ENCODE results near the gene C1QL1.

Gene C1QL1

DNA sequence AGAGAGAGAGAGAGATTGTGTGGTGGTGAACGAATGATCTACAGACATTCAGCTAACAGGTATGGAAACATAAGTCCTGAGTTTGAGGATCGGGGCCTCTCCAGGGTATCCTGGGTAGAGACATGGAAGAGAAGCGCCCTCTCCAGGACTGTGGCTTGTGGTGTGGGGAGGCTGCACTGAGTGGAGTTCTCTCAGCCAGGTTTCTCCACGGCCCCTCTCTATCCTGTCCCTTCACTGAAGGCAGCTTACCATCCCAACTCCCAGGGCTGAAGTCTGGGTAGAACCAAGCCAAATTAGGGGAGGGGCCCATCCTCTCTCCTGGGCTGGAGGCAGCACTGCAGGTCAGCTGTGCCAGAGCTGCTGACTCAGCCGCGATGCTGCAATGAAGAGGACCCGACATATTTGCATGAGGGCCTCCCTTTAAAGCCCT is 6.2 kb downstream of the C1QL1 start:
- TF ChIP-seq FOXP2 (optimal IDR thresholded peaks at IDR 0.05; ENCODE audit: borderline replicate concordance, extremely low read depth, extremely low read length, insufficient read depth) (no peak), POLR2AphosphoS5 (IDR thresholded peaks at IDR 0.05; ENCODE audit: low read depth, low read length) (no peak), SIN3A (IDR thresholded peaks at IDR 0.05; ENCODE audit: borderline replicate concordance, insufficient read depth, low read length) (no peak), TAF1 (IDR thresholded peaks at IDR 0.05; ENCODE audit: borderline replicate concordance, insufficient read depth, low read length) (no peak)
- TF ChIP-seq, protein P1, sequence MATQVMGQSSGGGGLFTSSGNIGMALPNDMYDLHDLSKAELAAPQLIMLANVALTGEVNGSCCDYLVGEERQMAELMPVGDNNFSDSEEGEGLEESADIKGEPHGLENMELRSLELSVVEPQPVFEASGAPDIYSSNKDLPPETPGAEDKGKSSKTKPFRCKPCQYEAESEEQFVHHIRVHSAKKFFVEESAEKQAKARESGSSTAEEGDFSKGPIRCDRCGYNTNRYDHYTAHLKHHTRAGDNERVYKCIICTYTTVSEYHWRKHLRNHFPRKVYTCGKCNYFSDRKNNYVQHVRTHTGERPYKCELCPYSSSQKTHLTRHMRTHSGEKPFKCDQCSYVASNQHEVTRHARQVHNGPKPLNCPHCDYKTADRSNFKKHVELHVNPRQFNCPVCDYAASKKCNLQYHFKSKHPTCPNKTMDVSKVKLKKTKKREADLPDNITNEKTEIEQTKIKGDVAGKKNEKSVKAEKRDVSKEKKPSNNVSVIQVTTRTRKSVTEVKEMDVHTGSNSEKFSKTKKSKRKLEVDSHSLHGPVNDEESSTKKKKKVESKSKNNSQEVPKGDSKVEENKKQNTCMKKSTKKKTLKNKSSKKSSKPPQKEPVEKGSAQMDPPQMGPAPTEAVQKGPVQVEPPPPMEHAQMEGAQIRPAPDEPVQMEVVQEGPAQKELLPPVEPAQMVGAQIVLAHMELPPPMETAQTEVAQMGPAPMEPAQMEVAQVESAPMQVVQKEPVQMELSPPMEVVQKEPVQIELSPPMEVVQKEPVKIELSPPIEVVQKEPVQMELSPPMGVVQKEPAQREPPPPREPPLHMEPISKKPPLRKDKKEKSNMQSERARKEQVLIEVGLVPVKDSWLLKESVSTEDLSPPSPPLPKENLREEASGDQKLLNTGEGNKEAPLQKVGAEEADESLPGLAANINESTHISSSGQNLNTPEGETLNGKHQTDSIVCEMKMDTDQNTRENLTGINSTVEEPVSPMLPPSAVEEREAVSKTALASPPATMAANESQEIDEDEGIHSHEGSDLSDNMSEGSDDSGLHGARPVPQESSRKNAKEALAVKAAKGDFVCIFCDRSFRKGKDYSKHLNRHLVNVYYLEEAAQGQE (IDR thresholded peaks at IDR 0.05; ENCODE audit: insufficient read depth in 1 of 2, low read depth in 2 of 2, low read length in 2 of 2) = no peak

DNA sequence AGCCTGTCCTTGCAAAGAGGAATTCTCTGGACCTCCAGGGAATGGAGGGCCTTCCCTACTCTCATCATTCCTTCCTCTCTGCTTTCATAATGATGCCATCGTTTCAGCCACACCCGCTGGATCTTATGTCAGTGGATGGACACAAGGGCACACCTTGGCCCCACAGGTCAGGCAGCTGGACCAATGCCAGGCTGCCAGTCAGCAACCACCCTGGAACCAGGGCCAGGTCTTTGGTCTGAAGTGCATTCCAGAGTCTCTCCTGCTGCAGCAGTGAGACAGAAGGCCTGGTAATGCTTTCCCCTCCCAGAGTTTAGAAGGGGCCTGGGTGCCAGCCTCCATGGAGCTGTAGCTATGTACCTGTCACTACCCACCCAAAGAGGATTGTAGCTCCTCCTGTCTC is 7.4 kb downstream of the C1QL1 start:
- no peak for TF ChIP-seq TAF1 (IDR thresholded peaks at IDR 0.05; ENCODE audit: borderline replicate concordance, insufficient read depth, low read length)

DNA sequence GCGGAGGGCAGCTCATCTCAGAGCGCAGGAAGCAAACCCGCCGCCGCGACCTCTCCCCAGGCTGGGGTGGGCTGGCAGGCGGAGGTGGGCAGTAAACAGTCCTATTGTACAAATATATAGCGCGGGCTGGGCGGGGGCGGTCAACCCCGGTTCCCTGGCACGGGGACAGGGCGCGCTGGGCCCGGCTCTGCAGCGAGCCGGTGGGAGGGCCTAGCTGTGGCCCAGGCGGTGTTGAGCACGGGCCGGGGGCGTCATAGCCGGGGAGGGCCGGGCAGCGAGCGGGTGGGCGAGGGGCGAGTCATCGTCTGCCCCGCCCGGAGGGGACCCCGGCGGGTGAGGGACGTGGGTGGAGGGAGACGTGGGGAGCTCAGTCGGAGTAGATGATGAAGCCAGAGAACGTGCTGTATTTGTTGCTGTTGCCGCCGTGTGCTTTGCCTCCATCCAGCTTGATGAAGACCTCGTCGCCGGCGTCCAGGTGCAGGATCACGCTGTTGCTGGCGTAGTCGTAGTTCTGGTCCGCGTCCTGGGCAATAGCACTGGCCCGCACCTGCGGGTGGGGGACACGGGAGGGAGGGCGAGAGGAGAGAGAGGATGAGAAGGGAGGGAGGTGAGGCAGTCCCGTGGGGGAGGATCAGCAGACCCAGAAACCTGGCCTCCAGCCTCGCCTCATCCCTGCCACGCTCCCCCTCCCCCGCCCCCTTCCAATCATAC is 8.1 kb downstream of the C1QL1 start:
- TF ChIP-seq POLR2AphosphoS5 (IDR thresholded peaks at IDR 0.05; ENCODE audit: low read depth, low read length) = no peak
- TF ChIP-seq SIN3A (IDR thresholded peaks at IDR 0.05; ENCODE audit: borderline replicate concordance, insufficient read depth, low read length) = no peak
- no peak for TF ChIP-seq FOXP2 (optimal IDR thresholded peaks at IDR 0.05; ENCODE audit: borderline replicate concordance, extremely low read depth, extremely low read length, insufficient read depth)
- TF ChIP-seq, protein P1 (IDR thresholded peaks at IDR 0.05; ENCODE audit: insufficient read depth in 1 of 2, low read depth in 2 of 2, low read length in 2 of 2) = no peak
- no peak for TF ChIP-seq TAF1 (IDR thresholded peaks at IDR 0.05; ENCODE audit: borderline replicate concordance, insufficient read depth, low read length)

DNA sequence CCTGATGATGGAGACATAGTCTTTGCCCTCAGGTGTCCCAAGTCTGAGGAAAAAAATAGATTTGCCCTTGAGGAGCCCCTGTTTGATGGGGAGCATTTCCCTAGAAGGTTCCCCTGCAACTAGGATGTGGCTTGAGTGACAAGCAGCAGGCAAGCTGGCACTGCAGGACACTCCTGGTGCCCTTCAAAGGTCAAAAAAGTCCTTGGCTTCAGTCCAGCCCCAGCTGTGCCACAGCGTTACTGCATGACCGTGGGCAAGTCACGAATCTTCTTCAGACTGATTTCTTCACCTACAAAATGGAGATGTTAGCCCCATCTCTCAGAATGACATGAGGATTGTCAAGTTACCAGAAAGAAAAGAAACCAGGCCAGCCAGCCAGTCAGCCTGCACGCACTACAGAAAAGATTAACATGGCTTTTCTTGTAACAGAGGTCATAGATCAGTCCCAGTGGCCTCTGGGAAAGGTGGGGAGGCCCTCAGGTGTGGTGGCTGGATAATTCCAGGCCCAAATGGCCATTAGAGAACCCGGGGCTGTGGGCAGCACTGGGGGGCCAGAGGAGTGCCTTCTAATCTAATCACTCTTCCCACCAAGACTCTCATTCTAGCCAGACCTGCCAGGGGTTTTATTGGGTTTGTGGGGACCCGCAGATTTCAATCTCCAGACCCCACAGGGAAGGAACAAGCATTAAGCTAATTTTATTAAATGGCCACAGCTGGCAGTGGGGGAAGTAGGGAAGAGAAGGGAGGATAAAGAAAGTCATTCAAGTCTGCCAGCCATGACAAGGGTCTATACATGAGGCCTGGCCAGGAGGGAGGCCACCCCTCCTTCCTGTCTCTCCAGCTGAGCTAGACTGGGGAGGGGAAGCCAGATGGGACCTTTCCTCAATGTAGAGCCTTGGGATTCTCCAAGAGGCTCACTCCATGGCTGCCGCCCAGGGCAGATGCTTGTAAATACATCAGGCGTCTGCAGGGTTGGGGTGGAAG is 10.8 kb downstream of the C1QL1 start:
- TF ChIP-seq TAF1 (IDR thresholded peaks at IDR 0.05; ENCODE audit: borderline replicate concordance, insufficient read depth, low read length) (no peak), POLR2AphosphoS5 (IDR thresholded peaks at IDR 0.05; ENCODE audit: low read depth, low read length) (no peak), FOXP2 (optimal IDR thresholded peaks at IDR 0.05; ENCODE audit: borderline replicate concordance, extremely low read depth, extremely low read length, insufficient read depth) (no peak), SIN3A (IDR thresholded peaks at IDR 0.05; ENCODE audit: borderline replicate concordance, insufficient read depth, low read length) (no peak)
- TF ChIP-seq, protein P1 (IDR thresholded peaks at IDR 0.05; ENCODE audit: insufficient read depth in 1 of 2, low read depth in 2 of 2, low read length in 2 of 2) = no peak

DNA sequence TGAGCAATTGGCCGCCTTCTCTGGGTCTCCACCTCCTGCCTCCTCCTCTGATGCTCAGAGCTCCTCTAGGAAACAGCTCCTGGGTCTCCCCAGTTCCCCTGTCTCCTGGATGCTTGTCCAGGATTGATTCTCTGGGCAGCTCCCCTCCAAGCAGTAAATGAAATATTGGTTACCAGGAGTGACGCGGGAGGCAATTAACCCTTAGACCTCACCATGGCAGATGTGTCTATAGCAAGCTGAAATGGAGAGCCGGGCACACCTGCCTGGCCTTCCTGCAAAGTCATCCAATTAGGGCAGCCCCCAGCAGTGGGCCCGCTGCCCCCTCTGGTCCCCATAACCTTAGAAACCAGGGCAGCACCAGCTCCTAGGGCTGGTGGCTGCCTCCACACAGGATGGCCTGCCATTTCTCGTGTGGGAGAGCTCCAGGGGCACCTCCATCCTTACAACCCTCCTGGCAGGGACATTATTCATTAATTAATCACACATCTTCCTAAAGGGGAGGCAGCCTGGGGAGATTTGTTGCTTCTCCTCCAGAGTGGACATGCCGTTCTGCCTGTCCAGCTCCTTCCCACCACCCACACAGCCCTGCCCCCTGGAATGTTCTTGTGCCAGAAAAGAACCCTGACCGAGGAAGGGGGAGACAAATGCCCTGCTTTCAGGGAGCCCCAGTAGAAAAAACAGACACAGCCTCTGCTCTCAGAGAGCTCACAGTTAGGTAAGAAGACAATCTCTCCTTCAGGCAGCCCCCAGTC is 12.3 kb downstream of the C1QL1 start:
- TF ChIP-seq FOXP2 (optimal IDR thresholded peaks at IDR 0.05; ENCODE audit: borderline replicate concordance, extremely low read depth, extremely low read length, insufficient read depth) = no peak
- TF ChIP-seq, protein P1 (IDR thresholded peaks at IDR 0.05; ENCODE audit: insufficient read depth in 1 of 2, low read depth in 2 of 2, low read length in 2 of 2) = no peak

Data from PFSK-1 (cell line).